HG03108 (cell line): ENCODE results near the gene SETX.
"Not testable (repeated sequence)": the region's sequence is repeated elsewhere in the genome, so short reads cannot be mapped to it uniquely, and the experiment has no call there.

ENCODE experiments used
- ATAC-seq: cut with Tn5 transposase; IDR thresholded peaks from one replicate; pipeline ENCODE4 v1.9.1; 2021; ENCODE audit warnings: moderate library complexity; ENCODE audit not compliant: unreplicated experiment

The SETX gene, protein sequence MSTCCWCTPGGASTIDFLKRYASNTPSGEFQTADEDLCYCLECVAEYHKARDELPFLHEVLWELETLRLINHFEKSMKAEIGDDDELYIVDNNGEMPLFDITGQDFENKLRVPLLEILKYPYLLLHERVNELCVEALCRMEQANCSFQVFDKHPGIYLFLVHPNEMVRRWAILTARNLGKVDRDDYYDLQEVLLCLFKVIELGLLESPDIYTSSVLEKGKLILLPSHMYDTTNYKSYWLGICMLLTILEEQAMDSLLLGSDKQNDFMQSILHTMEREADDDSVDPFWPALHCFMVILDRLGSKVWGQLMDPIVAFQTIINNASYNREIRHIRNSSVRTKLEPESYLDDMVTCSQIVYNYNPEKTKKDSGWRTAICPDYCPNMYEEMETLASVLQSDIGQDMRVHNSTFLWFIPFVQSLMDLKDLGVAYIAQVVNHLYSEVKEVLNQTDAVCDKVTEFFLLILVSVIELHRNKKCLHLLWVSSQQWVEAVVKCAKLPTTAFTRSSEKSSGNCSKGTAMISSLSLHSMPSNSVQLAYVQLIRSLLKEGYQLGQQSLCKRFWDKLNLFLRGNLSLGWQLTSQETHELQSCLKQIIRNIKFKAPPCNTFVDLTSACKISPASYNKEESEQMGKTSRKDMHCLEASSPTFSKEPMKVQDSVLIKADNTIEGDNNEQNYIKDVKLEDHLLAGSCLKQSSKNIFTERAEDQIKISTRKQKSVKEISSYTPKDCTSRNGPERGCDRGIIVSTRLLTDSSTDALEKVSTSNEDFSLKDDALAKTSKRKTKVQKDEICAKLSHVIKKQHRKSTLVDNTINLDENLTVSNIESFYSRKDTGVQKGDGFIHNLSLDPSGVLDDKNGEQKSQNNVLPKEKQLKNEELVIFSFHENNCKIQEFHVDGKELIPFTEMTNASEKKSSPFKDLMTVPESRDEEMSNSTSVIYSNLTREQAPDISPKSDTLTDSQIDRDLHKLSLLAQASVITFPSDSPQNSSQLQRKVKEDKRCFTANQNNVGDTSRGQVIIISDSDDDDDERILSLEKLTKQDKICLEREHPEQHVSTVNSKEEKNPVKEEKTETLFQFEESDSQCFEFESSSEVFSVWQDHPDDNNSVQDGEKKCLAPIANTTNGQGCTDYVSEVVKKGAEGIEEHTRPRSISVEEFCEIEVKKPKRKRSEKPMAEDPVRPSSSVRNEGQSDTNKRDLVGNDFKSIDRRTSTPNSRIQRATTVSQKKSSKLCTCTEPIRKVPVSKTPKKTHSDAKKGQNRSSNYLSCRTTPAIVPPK (N-terminal part only)

DNA sequence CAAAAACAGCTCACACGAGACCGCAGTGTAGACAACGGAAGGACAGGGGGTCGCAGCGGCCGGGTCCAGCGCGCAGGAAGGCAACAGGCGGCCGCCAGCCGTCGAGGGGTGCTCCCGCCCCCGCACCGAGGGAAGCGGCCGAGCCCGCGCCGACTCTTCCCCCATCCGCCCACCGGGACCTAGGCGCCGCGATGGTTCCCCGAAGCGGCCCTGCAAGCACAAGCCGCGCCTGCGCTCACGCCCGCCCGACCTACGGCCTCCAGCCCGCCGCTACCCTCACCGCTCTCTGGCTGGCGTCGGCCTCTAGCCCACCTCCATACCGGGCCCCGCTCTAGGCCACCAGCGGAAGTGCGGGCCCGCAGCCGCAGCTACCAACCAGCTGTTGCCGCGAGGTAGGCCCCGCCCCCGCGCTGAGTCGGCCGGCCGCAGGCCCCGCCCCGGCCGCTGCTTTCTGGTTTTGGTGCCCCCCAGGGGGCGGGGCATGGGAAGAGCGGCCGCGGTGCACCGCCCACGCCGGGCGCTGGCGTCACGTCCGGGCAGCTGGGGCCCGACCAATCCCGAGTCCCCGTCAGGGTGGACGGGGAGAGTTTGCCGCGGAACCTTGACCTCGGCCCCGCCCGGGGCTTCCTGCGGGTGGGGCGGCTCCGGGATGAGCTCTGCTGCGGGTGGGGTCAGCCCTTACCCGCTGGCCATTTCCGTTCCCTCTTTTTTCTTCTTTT is at the start of gene SETX:
SETX (minus strand) TSS at position 350 of the 719 bp plus-strand sequence. CDS start 5,558 bp downstream, outside the sequence.
- ATAC-seq: peak; percentile 83

DNA sequence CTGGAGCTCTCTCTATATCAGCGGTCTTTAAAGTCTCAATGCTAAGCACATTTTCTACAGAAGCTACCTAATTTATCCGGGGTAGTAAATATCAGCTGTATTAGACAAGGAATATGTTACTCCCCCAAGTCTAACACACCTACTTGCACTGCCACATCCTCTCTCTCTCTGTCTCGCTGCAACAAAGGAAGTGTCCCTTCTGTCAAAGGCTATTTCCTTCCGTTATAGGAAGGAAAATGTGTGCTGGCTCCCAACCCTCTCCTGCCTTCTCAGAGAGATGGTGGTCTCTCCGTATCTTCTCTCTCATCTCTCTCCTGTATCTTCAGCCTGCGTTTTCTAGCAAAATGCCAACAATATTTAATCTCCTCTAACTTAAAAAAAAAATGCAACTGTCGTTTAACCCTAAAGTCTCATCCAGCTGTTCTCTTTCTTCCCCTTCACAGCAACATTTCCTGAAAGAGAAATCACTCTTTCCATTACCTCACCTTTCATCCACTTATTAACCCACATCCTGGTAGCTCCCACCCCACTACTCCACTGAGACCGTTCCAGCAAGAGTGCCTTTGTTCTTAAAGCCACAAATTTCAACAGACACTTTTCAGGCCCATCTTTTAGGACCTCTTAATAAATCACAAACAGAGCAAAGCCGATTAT is 49.6 kb upstream of the SETX start:
- no peak for ATAC-seq

DNA sequence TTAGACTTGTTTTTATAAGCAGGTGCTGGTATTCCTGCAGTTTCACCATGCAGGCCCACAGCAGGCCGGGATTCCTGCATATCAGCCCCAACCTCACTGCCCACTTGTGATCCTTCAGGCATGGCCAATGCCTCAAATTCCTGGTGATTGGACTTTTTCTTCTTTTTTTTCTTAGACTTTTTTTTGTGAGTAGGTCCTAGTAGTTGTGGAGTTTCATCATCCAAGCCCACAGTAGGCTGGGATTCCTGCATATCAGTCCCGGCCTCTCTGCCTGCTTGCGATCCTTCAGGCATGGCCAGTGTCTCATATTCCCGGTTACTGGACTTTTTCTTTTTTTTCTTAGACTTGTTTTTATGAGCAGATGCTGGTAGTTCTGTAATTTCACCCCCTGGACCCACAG is 47.0 kb upstream of the SETX start:
- no peak for ATAC-seq

DNA sequence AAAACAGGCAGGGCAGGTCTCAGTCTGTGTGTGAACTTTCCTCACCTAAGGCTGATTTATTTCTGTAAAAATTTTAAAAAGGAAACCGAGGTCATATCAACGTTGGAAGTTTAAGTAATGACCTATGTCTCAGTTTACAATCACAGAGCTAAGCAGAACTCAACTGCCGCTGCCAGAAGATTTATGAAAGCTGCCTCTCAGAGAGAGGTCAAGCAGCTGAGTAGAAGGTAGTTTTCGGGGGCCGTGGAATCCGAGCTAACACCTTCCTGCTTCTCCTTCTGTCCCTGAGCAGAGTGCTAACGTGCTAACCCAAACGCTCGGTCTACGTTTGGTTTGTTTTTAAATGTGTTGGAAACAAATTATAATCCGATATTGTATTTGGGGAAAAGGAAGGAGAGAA is 40.8 kb upstream of the SETX start:
- no peak for ATAC-seq

DNA sequence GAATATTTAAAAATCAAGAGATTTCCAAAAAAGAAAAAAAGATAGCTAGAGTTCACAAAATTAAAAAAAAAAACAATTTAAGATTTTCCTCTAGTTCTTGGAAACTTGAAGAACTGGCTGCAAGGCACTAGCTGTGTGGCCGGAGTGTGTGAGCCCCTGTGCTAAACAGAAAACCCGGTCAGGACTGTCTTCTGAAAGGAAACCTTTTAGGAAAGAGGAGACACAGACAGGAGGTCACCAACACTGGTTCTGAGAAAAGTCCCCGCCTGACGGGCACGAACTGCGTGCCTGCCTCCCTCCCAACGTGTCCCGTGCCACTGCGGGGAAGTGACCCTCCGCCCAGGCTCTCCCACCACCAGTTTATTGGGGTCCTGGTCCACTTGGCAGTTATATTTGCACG is 36.7 kb upstream of the SETX start:
- no peak for ATAC-seq

DNA sequence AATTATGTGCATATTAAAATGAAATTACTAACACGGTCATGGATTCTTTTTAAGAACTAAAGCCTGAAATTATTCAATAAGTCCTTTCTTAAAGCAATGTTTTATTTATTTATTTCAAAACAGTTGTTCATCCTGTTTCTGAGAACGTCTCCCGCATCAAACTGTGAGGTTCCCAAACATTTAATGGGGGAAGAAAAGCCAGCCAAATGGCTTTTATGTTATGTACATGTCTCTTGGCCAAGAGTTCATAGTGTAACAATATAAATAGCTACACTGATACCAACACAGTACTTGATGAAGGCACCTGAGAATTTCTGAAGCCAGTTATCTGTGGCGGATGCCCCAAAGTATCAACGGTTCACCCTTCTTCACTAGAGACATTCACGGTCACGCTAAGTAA is 36.2 kb upstream of the SETX start:
- no peak for ATAC-seq

DNA sequence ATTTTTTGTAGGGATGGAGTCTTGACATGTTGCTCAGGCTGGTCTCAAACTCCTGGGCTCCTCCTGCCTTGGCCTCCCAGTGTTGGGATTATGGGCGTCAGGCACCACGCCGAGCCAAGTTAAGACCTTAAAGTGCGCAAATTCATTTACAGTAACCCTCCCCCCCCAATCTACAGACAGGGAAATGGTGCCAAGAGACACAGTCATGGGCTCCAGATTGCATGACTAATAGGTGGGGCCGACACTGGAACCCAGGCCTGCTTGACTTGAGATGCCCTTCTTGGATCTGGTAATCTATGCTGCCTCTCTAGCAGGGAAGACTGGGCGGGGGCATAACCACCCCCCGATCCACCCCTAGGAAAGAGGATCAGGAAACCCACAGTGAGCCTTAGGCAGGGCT is 32.3 kb upstream of the SETX start:
- no peak for ATAC-seq

DNA sequence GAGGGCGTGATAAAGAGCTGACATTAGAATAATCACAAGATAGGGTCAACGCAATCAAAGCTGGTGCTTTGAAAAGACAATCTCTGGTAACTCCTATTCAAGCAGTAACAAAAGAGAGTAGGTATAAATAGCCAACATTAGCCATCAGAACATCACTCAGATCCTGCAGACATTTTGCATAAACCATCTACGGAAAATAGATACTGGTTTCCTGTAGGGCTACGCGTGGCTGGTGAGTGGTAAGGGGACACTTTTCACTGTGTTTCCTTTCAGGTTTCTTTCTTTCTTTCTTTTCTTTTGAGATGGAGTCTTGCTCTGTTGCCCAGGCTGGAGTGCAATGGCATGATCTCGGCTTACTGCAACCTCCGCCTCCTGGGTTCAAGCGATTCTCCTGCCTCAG is 29.6 kb upstream of the SETX start:
- no peak for ATAC-seq

DNA sequence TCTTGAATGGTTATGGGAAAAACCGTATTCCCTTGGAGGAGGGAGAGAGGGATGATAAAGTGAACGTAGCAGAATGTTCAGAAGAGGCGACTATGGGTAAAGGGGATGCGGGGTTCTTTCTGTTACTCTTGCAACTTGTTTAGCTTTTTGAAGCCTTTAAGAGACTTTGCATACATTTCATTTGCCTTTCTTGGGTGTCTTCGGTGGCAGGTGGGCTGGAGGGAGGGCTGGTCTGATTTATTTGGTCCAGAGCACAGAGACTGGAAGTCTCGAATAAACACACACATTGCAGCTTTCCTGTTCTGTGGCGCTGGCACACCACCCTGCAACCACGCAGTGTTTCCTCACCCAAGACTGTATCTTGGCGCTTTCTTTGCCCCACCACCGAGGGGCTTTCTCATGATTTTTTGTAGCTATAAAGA is 28.7 kb upstream of the SETX start:
- peak; percentile 47 for ATAC-seq

DNA sequence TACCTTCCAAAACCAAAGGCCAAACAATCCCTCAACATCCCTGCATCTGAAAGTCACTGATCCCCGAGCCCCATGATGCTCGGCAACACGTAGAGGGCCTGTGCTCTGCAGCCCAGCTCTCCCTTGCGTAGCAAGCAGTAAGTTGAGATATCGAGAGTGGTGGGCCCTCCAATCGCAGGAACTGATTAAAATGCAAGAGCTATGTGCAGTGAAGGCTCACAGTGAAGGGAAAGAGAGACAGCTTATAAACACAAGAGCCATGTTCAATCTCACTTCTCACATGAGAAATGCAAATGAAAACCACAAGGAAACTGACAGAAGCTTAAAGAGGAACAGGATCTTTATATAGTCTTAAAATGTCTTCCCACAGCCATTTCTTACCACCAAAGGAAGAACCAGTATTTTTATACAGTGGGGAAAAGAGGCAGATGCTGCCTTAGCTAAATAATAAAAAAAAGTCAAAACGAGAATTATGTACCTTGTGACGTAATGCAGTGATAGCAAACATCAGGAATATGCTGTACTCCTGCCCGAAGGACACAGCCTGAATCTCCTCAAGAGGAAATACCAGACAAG is 27.3 kb upstream of the SETX start:
- ATAC-seq: peak; percentile 60

DNA sequence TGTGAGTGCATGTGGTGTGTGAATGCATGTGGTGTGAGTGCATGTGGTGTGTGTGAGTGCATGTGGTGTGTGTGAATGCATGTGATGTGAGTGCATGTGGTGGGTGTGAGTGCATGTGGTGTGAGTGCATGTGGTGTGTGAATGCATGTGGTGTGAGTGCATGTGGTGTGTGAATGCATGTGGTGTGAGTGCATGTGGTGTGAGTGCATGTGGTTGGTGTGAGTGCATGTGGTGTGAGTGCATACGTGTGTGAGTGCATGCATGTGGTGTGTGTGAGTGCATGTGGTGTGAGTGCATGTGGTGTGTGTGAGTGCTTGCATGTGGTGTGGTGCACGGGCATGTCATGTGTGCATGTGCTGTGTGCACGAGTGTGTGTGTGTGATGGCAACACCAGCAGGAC is 23.6 kb upstream of the SETX start:
- ATAC-seq: not testable (repeated sequence)

DNA sequence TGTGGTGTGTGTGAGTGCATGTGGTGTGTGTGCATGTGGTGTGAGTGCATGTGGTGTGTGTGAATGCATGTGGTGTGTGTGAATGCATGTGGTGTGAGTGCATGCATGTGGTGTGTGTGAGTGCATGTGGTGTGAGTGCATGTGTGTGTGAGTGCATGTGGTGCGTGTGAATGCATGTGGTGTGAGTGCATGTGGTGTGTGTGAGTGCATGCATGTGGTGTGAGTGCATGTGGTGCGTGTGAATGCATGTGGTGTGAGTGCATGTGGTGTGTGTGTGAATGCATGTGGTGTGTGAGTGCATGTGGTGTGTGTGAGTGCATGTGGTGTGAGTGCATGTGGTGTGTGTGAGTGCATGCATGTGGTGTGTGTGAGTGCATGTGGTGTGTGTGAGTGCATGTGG is 23.0 kb upstream of the SETX start:
- not testable (repeated sequence) for ATAC-seq

DNA sequence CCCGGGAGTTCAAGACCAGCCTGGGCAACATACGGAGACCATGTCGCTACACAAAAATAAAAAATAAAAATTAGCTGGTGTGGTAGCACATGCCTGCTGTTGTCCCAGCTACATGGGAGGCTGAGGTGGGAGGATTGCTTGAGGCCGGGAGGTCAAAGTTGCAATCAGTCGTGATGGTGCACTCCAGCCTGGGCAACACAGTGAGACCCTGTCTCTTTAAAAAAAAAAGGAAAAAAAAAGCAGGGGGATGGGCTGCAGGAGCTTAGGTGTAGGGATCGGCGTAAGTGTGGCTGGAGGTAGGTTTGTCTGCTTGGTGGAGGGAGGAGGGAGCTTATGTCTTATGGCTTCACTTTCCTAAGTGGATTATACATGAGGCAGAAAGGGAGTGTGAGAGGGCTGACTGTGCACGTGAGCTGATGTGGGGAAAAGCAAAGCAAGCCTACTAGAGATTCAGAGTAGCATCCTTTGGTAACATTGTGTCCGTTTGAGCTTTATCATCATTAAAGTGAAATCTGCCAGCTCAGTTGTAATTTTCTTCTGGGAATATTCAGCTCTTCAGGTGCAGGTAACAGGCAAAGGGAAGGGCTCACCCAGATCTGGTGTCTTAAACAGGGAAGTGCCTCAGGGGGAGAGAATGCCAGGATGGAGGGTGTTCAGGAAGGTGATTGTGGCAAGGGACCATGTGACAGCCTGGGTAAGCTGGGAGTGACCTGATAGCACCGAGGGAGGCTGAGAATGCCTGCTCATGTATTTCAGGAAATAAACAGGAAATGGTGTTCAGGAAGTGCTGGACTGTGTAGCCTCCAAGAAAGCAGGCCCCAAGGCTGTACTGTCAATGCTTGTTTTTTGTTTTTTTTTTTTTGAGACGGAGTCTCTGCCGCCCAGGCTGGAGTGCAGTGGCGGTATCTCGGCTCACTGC is 17.6 kb upstream of the SETX start:
- ATAC-seq: no peak

DNA sequence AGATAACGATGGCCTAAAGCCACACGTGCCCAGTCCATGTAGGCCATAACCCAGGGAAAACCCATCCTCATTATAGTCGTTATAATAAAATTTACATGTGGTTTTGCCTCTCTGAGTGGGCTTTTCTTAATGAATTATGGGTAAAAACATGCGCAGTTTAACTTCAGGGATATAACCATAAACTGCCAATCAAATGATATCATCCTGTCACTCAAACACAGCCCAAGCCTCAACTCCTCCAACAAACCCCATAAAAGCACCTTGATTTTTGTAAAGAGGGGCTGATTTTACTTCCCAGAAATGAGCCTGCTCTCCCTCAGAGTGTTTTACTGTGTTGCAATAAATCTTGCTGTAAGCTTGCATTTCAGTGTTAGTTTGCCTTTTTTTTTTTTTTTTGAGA is 15.8 kb upstream of the SETX start:
- no peak for ATAC-seq

DNA sequence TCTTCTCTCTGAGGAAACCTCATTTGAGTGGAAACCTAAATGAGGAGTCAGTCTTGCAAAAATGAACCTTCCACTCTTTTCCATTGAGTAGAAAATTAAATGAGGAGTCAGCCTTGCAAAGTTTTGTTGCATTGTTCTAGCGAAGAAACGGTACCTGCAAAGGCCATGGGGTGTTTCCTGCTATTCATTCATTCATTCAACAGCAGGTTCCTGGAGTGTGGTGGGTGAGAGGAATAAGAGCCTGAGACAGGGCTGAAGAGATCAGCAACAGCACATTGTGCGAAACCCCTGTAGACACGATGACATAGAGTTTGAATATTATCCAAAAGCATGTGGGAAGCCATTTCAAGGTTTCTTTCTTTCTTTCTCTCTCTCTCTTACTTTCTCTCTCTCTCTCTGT is 14.6 kb upstream of the SETX start:
- no peak for ATAC-seq

DNA sequence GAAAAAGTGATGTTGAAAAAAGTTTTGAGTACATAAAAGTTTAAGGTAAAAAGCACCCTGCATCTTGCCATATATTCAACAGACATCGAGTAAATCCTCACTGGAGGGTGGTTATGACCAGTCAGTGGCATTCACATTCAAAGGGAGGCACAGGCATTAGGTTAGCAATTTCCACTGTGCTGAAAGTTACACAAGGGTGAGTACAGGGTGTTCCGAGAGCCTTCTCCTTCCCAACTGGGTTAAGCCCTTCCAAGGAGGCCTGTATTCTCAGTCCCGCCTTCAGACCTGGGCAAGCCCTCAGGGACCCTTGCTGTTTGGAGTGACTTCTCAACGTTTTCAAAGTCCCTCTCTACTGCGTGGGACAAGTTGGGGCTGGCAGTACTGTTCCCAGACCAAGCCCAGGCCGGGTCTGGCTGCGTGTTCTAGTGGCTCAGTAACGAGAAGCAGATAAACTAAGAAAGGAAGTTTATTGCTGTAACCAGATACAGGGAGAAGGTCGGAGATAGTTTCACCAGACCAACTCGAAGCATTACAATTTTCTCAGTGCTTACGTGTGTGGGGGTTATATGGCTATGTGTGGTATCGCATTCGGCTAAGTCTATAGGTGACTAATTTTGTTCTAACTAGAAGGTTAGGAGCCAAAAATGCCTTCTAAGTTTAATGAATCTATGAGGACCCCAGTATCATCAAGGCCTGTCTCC is 13.0 kb upstream of the SETX start:
- ATAC-seq: no peak

DNA sequence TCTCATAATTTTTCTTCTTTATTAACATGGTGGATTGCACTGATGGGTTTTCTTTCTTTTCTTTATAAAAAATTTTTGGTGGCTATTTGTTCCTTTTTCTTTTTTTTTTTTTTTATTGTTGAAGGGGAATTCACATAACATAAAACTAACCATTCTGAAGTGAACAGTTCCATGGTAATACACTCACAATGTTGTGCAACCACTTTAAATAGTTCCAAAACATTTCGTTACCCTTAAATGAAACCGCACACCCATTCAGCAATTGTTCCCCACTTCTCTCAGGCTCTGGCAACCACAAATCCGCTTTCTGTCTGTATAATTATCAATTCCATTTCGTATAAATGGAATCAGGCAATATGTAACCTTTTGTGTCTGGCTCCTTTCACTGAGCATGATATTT is 11.7 kb upstream of the SETX start:
- ATAC-seq: no peak

DNA sequence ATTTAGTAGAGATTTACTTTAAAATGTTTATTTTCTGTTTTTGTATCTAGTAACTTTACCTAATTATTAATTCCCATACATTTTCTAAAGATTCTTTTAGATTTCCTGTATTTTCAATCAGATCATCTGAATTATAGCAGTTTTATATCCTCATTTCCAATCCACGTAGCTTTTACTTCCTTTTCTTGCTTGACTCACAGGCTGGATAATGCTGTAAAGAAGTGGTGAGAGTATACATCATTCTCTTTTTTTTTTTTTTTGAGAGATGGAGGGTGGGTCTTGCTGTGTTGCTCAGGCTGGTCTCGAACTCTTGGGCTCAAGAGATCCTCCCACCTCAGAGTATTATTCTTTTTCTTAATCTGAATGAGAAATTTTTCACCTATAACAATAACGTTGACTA is 11.2 kb upstream of the SETX start:
- ATAC-seq: no peak
